Astrocyte (in vitro differentiated cells and primary cell): ENCODE measurements around the gene PDPR.
"Not testable (repeated sequence)": the region's sequence is repeated elsewhere in the genome, so short reads cannot be mapped to it uniquely, and the experiment has no call there.

Source experiments
- EZH2 ChIP-seq: IDR thresholded peaks from 2 replicates; pipeline ENCODE4 v1.6.1; 2012; ENCODE audit warnings: mild to moderate bottlenecking, low read length, inconsistent platforms; ENCODE audit not compliant: insufficient read depth
- TF ChIP-seq, protein P1 (sequence below): IDR thresholded peaks from 2 replicates; pipeline ENCODE4 v1.5.1; 2011; ENCODE audit warnings: low read depth, mild to moderate bottlenecking, inconsistent platforms, low read length, moderate library complexity; ENCODE audit not compliant: insufficient read depth

DNA sequence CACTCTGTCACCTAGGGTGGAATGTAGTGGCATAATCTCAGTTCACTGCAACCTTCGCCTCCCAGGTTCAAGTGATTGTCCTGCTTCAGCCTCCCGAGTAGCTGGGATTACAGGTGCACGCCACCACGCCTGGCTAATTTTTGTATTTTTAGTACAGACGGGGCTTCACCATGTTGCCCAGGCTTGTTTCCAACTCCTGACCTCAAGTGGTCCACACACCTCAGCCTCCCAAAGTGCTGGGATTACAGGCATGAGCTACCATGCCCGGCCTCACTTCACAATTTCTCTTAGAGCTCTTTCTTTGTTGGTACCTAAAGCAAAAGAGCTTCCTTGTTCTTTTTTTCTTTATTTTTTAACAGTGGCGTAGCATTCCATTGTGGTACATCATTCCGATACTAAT lies 35.2 kb downstream of the PDPR start:
- TF ChIP-seq, protein P1, sequence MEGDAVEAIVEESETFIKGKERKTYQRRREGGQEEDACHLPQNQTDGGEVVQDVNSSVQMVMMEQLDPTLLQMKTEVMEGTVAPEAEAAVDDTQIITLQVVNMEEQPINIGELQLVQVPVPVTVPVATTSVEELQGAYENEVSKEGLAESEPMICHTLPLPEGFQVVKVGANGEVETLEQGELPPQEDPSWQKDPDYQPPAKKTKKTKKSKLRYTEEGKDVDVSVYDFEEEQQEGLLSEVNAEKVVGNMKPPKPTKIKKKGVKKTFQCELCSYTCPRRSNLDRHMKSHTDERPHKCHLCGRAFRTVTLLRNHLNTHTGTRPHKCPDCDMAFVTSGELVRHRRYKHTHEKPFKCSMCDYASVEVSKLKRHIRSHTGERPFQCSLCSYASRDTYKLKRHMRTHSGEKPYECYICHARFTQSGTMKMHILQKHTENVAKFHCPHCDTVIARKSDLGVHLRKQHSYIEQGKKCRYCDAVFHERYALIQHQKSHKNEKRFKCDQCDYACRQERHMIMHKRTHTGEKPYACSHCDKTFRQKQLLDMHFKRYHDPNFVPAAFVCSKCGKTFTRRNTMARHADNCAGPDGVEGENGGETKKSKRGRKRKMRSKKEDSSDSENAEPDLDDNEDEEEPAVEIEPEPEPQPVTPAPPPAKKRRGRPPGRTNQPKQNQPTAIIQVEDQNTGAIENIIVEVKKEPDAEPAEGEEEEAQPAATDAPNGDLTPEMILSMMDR: not testable (repeated sequence)
- not testable (repeated sequence) for TF ChIP-seq EZH2
